SK-N-SH (cell line): ENCODE data around the gene SLC22A8.

Experiments used
- CTCF ChIP-seq: fragments of 200-600 bp; sonication (generic); IDR thresholded peaks from 2 replicates; pipeline ENCODE4 v1.6.1; 2017; ENCODE audit warnings: antibody characterized with exemption, mild to moderate bottlenecking, moderate library complexity
- EP300 ChIP-seq, 2 experiments: IDR thresholded peaks; 2 replicates each; pipeline versions ENCODE4 v1.4.0 to v1.6.1; 2012; ENCODE audit warnings: borderline replicate concordance in 1 of 2, low read depth in 1 of 2, low read length in 1 of 2
- FOSL2 ChIP-seq: IDR thresholded peaks from 2 replicates; pipeline ENCODE4 v1.4.0; 2012; ENCODE audit warnings: low read depth, mild to moderate bottlenecking, moderate library complexity, borderline replicate concordance
- GATA2 ChIP-seq: sonication (generic); formaldehyde crosslinking; IDR thresholded peaks from 2 replicates; pipeline ENCODE4 v1.5.0; 2020; ENCODE audit warnings: mild to moderate bottlenecking, missing genetic modification reagents
- IRF3 ChIP-seq: fragments of 150-350 bp; IDR thresholded peaks from 2 replicates; pipeline ENCODE4 v1.6.1; 2016; ENCODE audit warnings: mild to moderate bottlenecking, low read depth, low read length
- JUND ChIP-seq: IDR thresholded peaks from 2 replicates; pipeline ENCODE4 v1.4.0; 2012
- POLR2AphosphoS5 ChIP-seq: IDR thresholded peaks from 2 replicates; pipeline ENCODE4 v1.6.1; 2012; ENCODE audit warnings: low read depth, low read length
- RCOR1 ChIP-seq: fragments of 150-350 bp; IDR thresholded peaks from 2 replicates; pipeline ENCODE4 v1.6.1; 2017; ENCODE audit warnings: antibody characterized with exemption, low read length
- REST ChIP-seq: IDR thresholded peaks from 2 replicates; pipeline ENCODE4 v1.6.1; 2012; ENCODE audit warnings: mild to moderate bottlenecking, low read depth, low read length, moderate library complexity
- RXRA ChIP-seq: IDR thresholded peaks from 2 replicates; pipeline ENCODE4 v1.4.0; 2012; ENCODE audit warnings: low read depth, mild to moderate bottlenecking, borderline replicate concordance
- TAF1 ChIP-seq: IDR thresholded peaks from 2 replicates; pipeline ENCODE4 v1.6.1; 2012; ENCODE audit warnings: low read depth, mild to moderate bottlenecking, low read length, moderate library complexity, borderline replicate concordance
- YY1 ChIP-seq: IDR thresholded peaks from 2 replicates; pipeline ENCODE4 v1.4.0; 2012; ENCODE audit warnings: low read depth, mild to moderate bottlenecking
- TF ChIP-seq, protein P1 (sequence below): fragments of 150-350 bp; IDR thresholded peaks from 2 replicates; pipeline ENCODE4 v1.6.1; 2017; ENCODE audit warnings: antibody characterized with exemption, low read length, low read depth, borderline replicate concordance

DNA sequence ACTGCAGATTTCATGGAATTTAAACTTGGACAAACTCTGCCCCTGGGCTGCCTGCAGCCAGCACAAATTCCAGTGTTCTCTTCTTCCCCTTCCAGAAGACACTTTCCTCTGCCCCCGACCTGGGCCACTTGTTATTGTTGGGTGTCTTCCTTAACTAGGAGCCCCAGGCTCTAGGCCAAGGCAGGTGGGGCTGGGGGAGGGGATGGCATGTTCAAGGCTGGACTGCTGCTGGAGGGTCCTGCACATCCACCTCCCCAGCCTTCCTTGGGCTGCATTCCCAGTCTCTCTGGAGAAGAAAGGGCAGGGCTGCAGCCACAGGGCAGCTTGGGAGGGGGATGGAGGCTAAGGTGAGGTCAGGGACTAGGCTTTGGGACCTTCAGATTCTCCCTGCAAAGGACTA is 19.4 kb downstream of the SLC22A8 start:
- TF ChIP-seq YY1 (no peak), POLR2AphosphoS5 (no peak), EP300 (IDR thresholded peaks at IDR 0.05; ENCODE audit: borderline replicate concordance in 1 of 2, low read depth in 1 of 2, low read length in 1 of 2) (no peak), CTCF (no peak), RCOR1 (no peak), GATA2 (no peak), RXRA (no peak), REST (no peak), TAF1 (no peak), IRF3 (no peak), FOSL2 (no peak), JUND (no peak)
- TF ChIP-seq, protein P1, sequence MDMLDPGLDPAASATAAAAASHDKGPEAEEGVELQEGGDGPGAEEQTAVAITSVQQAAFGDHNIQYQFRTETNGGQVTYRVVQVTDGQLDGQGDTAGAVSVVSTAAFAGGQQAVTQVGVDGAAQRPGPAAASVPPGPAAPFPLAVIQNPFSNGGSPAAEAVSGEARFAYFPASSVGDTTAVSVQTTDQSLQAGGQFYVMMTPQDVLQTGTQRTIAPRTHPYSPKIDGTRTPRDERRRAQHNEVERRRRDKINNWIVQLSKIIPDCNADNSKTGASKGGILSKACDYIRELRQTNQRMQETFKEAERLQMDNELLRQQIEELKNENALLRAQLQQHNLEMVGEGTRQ: no peak
